GM23248 (cell line): ENCODE measurements around the gene ZBTB46.
"Not testable (repeated sequence)": the region's sequence is repeated elsewhere in the genome, so short reads cannot be mapped to it uniquely, and the experiment has no call there.

Source experiments
- EZH2 ChIP-seq: fragments of 200-600 bp; sonication (generic); IDR thresholded peaks from 2 replicates; pipeline ENCODE4 v1.6.1; 2018; ENCODE audit warnings: antibody characterized with exemption, mild to moderate bottlenecking; ENCODE audit not compliant: insufficient read depth, poor library complexity, severe bottlenecking
- EZH2phosphoT487 ChIP-seq: fragments of 200-600 bp; sonication (generic); IDR thresholded peaks from 2 replicates; pipeline ENCODE4 v1.6.1; 2018; ENCODE audit warnings: antibody characterized with exemption, moderate library complexity, mild to moderate bottlenecking, low read depth; ENCODE audit not compliant: insufficient read depth

DNA sequence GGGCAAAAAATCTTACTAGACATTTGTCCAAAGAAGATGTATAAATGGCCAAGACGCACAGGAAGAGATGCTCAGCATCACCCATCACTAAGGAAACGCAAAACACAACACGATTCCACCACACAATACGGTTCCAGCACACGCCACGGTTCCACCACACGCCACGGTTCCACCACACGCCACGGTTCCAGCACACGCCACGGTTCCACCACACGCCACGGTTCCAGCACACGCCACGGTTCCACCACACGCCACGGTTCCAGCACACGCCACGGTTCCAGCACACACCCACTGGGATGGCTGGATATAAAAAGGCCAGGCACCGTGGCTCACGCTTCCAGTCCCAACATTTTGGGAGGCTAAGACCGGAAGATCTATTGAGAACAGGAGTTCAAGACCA, 54.2 kb downstream of the ZBTB46 start:
- TF ChIP-seq EZH2phosphoT487, EZH2: not testable (repeated sequence)
